GM18873 (cell line): ENCODE measurements around the gene CPLANE1.
"Not testable (repeated sequence)": the region's sequence is repeated elsewhere in the genome, so short reads cannot be mapped to it uniquely, and the experiment has no call there.

ENCODE experiments used
- ATAC-seq: cut with Tn5 transposase; IDR thresholded peaks from one replicate; pipeline ENCODE4 v1.9.1; 2021; ENCODE audit warnings: mild to moderate bottlenecking, moderate library complexity, moderate number of reproducible peaks; ENCODE audit not compliant: unreplicated experiment, low FRiP score

Gene CPLANE1

DNA sequence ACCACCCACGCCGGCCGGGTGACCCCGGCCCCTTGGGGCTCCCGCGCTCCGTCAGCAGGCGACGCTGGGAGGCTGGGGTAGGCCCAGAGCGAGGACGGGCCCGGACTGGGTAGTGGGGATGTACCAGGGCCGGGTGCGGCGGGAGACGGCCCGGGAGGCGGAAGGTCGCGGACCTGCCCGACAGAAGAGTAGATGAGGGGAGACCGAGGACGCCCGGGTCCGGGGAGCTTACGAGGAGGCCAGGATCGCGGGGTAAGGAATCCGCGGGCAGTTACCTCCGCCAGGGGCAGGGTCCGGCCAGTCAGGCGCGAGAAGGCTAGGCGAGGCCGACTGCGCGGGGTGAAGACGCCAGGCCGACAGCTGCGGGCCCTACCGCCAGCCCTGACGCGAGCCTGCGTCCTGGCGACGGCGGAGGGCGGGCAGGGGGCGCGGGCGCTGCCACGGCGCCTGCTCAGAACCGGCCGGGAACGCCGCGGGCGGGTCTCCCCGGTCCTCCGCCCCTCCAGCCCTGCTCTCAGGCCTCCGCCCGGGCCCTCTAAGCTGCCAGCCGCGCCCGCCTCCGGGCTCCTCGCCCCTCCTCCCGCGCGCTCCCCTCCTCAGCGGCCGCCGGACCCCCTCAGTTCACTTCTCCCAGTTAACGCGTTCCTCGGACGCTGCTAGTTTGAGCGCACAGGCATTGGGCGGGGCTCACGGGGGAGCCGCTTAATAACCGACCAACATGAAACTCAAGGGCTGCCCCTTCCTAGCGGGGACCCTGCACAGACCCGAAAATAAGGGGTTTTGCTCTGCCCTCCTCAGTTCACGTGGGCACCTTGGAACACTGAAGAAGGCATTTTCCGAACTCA is at the start of gene CPLANE1:
Gene CPLANE1 (minus strand): TSS at position 407 of the 845 bp plus-strand sequence. CDS start 1,678 bp downstream, outside the sequence.
- peak; percentile 69 for ATAC-seq

DNA sequence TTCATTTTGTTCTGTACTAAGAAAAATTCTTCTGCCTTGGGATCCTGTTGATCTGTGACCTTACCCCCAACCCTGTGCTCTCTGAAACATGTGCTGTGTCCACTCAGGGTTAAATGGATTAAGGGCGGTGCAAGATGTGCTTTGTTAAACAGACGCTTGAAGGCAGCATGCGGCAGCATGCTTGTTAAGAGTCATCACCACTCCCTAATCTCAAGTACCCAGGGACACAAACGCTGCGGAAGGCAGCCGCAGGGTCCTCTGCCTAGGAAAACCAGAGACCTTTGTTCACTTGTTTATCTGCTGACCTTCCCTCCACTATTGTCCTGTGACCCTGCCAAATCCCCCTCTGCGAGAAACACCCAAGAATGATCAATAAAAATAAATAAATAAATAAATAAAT is 47.1 kb upstream of the CPLANE1 start:
- not testable (repeated sequence) for ATAC-seq

DNA sequence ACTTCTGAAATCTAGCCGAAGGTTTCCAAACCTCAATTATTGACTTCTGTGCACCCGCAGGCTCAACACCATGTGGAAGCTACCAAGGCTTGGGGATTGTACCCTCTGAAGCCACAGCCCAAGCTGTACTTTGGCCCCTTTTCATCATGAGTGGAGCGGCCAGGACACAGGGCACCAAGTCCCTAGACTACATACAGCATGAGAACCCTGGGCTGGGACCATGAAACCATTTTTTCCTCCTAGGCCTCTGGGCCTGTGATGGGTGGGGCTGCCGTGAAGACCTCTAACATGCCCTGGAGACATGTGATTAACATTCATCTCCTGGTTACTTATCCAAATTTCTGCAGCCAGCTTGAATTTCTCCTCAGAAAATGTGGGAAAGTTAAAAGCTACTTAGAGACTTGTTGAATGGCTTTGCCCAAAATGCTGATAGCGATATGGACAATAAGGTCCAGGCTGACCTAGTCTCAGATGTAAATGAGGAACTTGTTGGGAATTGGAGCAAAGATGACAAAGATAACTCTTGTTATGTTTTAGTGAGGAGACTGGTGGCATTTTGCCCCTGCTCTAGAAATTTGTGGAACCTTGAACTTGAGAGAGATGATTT is 34.1 kb upstream of the CPLANE1 start:
- no peak for ATAC-seq

DNA sequence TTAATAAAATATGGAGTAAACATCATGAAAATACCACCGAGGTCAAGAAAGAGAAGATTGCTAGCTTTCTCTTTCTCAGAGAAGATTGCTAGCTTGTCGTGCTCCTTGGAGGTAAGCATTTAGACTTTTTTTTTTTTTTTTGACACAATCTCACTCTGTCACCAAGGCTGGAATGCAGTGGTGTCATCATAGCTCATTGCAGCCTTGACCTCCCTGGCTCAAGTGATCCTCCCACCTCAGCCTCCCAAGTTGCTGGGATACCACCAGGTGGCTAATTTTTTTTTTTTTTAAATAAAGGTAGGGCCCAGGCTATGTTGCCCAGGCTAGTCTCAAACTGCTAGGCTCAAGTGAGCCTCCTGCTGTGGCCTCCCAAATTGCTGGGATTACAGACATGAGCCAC is 26.3 kb upstream of the CPLANE1 start:
- no peak for ATAC-seq

DNA sequence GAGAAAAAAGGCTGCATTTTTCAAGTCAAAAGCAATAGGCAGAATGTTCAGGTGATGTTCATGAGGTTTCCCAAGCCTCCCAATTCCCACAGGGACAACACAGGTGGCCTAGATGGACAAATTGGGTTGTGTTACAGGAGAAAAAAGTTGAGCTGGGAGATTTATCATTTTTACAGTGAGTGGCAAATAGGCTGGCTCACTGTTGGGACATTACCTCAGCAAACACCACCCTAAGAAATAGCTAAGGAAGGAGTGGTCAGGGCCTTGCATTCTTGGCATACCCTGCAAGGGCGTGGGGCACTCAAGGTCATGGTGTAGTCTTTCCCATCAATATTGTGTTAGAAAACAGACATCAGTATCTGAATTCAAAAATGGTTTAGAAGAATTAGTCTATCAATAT is 23.3 kb upstream of the CPLANE1 start:
- ATAC-seq: no peak

DNA sequence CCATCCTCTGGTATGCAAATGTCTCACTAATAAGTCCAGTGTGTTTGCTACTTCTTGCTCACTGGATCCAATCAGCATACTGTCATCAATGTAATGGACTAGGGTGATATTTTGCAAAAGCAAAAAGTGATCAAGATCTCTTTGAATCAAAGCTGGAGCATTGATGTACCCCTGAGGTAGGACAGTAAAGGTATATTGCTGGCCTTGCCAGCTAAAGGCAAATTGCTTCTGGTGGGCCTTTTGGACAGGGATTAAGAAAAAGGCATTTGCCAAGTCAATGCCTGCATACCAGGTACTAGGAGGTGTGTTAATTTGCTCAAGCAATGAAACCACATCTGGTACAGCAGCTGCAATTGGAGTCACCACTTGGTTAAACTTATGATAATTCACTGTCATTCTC is 18.9 kb upstream of the CPLANE1 start:
- ATAC-seq: not testable (repeated sequence)

DNA sequence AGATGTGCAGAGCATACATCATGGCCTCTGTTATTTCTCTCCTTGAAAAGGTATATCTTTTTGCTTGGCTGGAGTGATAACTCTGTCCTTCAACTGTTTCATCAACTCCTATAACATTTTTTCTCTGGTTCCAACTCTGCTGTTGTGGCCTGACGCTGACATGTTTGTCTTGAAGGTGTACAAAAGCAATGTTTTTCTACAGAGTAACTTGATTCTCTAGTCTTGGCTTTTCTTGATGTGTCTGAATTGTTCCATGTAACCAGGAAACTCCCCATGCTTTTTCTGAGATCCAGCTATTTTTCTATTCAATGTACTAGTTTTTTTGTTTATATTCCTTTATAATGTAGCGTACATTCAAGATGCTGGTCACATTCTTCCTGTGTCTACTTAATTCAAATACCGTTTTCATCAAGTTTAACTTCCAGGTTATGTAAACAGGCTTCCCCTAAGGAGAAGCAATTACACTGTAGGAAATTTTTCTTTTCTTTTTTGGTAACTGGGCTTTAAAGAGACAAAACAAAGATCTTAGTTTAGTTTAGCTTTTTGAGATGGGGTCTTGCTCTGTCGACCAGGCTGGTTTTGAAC is 6.7 kb upstream of the CPLANE1 start:
- ATAC-seq: no peak

DNA sequence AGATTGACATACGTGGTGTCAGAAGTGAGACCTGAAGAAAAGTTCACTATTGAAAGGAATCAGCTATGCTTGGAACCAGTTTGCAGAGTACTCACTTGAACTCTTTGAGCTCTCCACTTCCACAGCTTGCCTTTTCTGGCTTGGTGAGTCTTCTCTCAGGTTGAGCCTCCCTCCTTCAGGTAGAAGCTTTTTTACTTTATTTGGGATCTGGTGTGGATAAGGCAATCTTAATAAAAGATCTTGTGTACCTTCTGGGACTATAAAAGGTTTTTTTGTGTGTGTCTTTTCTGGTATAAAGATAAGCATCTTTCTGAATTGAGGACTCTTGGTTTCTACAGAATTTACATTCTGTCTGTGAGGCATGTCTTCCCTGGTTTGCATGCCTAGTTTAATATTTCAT is 5.4 kb upstream of the CPLANE1 start:
- no peak for ATAC-seq

DNA sequence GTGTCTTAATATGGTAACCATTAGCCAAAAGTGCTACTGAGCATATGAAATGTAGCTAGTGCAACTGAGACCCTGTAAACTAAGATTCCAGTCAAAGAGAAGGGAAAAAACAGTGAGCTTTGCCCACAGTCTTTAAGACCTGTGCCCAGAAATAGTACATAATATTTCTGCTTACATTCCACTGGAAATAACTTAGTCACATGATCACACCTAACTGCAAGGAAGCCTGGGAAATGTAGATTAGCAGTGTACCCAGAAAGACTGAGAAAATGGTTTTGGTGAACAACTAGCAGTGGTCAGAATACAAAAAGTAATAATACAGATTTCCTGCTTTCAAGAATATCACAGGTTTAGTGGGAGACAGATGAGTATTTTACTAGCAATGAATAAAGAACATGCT is 2.5 kb upstream of the CPLANE1 start:
- no peak for ATAC-seq

DNA sequence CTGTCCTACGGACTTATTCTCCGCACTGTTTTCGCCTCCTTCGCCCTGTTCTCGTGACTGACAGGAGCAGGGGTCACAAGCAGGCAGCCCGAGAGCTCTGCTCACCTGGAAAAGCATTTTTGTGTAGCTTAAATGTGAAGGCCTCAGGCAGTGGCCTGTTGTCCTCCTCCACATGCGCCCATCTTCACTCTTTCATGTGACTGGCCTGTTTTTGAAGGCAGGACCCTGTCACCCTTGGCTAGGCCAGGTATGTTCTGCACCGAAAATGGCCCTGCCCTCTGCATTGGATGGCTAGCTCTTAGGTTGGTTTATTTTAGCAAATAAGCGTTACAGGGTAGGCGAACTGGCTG is 614 bp upstream of the CPLANE1 start:
- ATAC-seq: no peak

DNA sequence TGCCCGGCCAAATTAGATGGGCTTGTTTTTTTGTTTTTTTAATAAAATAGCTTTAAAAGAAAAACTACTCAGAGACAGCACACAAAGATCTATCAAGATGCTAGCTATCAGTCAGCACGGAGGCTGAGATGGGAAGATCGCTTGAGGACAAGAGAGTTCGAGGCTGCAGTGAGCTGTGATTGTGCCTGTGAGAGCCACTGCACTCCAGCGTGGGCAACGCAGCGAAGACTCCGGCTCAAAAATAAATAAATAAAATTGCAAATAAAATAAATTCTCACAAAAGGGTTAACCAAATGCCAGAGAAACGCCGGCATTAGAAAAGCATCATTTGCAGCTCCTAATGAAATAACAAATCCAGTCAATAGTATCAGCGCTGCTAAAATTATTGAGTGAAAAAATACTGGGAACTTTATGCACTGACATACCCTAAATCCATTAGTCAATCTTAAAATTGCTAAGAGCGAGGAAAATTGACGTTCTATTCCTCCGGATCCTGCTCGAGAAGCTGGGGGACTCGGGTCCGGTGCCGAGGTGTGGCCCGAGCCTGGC is 681 bp downstream of the CPLANE1 start:
- no peak for ATAC-seq

DNA sequence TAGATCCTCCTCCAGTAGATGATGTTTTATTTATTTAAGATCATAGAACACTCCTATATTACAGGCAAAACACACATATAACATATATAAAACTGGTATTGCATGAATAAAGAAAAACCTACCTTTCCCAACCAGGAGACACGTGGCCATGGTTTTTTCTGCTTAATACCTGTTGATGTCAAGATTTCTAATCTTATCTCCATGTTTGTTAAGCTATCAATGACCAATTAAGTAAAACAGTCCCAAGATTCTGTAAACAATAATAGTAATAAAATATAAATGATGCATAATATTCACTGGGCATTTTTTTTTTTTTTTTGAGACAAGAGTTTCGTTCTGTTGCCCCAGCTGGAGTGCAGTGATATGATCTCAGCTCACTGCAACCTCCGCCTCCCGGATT is 1.7 kb downstream of the CPLANE1 start:
- ATAC-seq: no peak

DNA sequence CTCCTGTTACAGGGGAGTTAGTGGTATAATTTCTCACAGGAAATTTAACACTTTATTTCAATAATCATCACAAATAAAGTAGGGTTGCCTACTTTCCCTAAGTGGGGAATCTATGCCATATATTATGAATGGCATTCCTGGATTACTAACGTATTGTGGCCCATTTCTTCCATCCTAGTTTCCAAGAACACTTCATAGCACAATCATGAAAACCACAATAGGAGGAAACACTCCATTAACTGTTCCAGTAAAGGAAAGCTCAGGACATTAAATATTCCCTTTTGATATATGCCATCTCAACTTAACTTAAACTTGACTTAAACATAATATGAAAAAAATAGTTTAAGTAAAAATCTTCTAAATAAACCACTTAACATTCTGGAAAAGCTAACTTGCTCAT is 2.1 kb downstream of the CPLANE1 start:
- no peak for ATAC-seq

DNA sequence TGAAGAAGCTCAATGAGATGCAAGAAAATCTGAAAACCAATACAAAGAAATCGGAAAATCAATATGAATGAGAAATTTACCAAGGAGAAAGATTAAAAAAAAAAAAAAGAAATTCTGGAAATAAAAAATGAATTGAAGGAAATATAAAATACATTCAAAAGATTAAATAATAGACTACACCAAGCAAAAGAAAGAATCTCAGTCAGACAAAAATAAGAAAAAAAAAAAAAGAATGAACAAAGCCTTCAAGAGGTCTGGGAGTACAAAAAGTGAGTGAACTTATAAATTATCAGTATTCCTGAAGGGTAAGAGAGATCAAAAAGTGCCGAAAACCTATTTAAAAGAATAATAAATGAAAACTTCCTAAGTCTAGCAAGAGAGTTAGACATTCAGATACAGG is 14.9 kb downstream of the CPLANE1 start:
- ATAC-seq: no peak

DNA sequence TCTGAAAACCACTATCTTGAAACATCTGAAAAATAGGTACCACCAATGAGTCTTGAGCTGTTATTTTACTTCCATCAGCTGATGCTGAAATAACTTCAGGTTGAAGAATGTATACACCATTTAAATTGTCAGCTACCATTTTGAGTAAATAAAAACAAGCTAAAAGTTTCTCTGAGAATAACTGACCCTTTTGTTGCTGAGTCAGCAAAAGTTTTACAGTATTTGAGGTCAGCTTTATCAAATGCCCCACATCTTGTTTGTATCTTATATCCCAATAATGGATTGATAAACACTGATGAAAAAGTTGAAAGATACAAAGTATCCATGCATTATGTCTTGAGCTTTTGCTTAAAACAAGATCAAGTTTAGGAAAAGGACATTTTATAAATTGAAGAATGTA is 22.8 kb downstream of the CPLANE1 start:
- ATAC-seq: no peak

DNA sequence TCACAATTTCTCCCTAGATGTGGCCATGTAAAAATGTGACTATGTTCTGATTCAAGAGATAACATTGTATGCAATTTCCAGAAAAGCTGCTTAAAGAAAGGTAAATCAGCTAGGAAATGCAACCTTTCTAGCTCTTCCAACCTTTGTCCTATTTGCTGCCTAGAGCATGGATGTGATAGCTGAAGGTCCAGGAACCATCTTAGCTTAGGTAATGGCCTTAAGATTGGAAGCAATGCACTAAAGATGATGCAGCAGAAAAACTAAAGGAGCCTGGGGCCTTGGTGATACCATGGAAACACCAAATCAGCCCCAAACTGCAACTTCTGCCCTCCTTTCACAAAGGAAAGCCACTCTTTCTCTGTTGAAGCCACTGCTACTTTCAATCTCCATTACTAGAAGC is 27.0 kb downstream of the CPLANE1 start:
- ATAC-seq: no peak

DNA sequence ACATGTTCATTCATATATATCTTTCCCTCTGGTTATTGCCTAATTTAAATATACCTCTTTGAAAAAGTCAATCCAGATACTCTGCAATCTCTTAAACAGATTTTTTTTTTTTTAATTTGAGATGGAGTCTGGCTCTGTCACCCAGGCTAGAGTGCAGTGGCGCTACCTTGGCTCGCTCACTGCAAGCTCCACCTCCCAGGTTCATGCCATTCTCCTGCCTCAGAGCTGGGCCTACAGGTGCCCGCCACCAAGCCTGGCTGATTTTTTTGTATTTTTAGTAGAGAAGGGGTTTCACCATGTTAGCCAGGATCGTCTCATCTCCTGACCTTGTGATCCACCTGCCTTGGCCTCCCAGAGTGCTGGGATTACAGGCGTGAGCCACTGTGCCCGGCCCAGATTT is 28.8 kb downstream of the CPLANE1 start:
- ATAC-seq: not testable (repeated sequence)

DNA sequence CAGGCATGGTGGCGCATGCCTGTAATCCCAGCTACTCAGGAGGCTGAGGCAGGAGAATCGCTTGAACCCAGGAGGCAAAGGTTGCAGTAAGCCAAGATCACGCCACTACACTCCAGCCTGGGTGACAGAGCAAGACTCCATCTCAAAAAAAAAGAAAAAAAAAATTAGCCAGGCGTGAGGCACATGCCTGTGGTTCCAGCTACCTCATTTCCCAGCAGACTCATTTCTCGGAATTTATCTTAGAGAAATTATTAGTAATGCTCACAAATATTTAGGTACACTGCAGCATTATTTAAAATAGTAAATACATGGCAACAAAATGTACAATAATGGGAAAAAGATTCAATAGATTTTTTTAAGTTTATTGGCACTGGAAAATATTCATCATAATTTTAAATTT is 29.8 kb downstream of the CPLANE1 start:
- not testable (repeated sequence) for ATAC-seq

DNA sequence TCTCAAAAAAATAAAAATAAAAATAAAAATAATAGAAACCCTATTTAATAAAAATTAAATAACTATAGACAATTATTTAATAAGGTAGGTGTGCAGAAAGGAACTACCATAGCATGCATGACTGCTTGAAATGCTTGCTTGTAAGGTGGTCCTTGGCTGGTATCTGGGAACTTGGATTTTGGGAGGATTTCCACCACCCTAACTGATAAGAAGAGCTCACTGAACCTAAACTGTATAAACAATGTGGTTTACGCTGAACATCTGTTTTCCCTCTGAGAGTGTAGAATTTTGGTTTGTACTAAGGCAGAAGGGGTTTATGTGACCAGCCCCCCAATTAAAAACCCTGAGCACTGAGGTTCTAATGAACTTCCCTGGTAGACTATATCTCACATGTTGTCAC is 31.2 kb downstream of the CPLANE1 start:
- ATAC-seq: no peak

DNA sequence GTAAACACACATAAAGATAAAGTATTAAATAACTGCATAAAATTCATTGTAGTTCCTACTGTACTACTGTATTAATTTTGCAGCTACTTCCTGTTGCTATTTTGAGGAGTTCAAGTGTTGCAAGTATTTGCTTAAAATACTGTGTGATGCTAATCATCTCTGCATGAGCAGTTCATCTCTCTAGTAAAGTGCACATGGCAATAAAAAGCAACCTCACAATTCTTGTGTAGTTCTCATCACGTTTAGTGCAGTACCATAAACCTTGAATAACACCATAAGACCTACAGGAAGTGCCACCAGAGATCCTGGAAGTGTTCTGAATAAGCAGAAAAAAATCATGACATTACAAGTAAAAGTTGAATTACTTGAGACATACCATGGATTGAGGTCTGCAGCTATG is 34.6 kb downstream of the CPLANE1 start:
- no peak for ATAC-seq

DNA sequence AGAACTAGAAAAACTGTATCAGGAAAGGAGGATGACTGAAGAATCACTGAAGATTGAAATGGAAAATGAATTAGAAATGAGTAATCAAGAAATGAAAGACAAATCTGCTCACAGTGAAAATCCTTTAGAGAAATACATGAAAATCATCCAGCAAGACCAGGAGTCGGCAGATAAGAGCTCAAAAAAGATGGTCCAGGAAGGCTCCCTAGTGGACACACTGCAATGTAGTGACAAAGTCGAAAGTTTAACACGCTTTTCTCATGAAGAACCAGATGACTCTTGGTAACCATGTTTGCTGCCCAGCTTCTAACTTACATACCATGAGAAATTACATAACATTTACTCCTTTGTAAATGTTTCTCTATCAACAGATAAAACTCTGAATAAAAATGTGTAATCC is 37.1 kb downstream of the CPLANE1 start:
- no peak for ATAC-seq

DNA sequence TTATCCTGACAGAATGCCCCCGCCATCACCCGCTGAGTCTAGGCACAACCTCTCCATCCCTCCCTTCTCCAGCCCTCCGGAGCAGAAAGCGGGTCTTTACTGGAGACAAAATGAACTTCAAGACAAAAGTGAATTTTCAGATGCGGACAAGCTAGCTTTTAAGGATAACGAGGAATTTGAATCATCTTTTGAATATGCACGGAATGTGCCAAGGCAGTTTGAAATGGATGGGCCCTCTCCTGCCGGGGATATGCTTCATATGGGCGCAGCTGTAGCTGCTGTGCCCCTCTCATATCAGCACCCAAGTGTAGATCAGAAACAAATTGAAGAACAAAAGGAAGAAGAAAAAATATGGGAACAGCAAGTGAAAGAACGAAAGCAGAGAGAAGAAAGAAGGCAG is 37.5 kb downstream of the CPLANE1 start:
- ATAC-seq: no peak
